B cell (primary cell): ENCODE measurements around the gene LGALS3. TPM values are rescaled to one million over a fixed set of nuclear protein-coding genes. Genes with fewer than 3 reads are reported as not detected.

ENCODE experiments used
- ATAC-seq: fragments of 200-7000 bp; cut with Tn5 transposase; one replicate; pipeline ENCODE4 v1.10.0; 2021; ENCODE audit warnings: low read depth, mild to moderate bottlenecking, moderate number of reproducible peaks, moderate library complexity
- CTCF ChIA-PET: fragments of 350-600 bp; sonication (Branson Sonifier 250); formaldehyde crosslinking; loops from one replicate; lab custom pipeline; 2021; ENCODE audit warnings: antibody characterized with exemption, inconsistent platforms; lab: Charles Lee
- POLR2A ChIA-PET: fragments of 350-600 bp; sonication (Branson Sonifier 250); formaldehyde crosslinking; loops from one replicate; lab custom pipeline; 2021; ENCODE audit warnings: antibody characterized with exemption; lab: Charles Lee
- DNase-seq: peaks from one replicate; pipeline ENCODE4 v3.0.0; 2013
- H2AFZ ChIP-seq: 2 replicates; pipeline ENCODE4 v1.6.1; 2012; ENCODE audit warnings: mild to moderate bottlenecking, low read depth, low read length; ENCODE audit not compliant: insufficient read depth, poor library complexity, severe bottlenecking
- H3K27ac ChIP-seq, 2 donors: 1 replicate in 1 of 2; 2 replicates in 1 of 2; pipeline ENCODE4 v1.5.1; 2012 to 2013; ENCODE audit warnings: low read length in 2 of 2, mild to moderate bottlenecking in 2 of 2, moderate library complexity in 1 of 2
- H3K27me3 ChIP-seq, 4 experiments: fragments of 200-600 bp in 1 of 4; sonication (generic) in 1 of 4; replicated peaks in 1 of 4; 1 replicate in 2 of 4; 2 replicates in 2 of 4; pipeline versions ENCODE4 v1.6.1 to v1.7.0; 2013 to 2016; ENCODE audit warnings: low read length in 3 of 4, mild to moderate bottlenecking in 2 of 4, mixed read lengths in 1 of 4, moderate library complexity in 1 of 4; ENCODE audit not compliant: insufficient read depth in 4 of 4, control insufficient read depth in 3 of 4; ENCODE audit errors: control extremely low read depth in 1 of 4
- H3K36me3 ChIP-seq, 2 experiments: replicated peaks in 1 of 2; 1 replicate in 1 of 2; 2 replicates in 1 of 2; pipeline versions ENCODE4 v1.6.1 to v1.7.1; 2013; ENCODE audit warnings: low read length in 1 of 2; ENCODE audit not compliant: insufficient read depth in 2 of 2, control insufficient read depth in 1 of 2; ENCODE audit errors: control extremely low read depth in 1 of 2, extremely low read depth in 1 of 2
- H3K4me1 ChIP-seq, 2 donors: fragments of 200-600 bp in 1 of 2; sonication (generic) in 1 of 2; 1 replicate in 1 of 2; 2 replicates in 1 of 2; pipeline versions ENCODE4 v1.5.1 to v1.6.1; 2013 to 2017; ENCODE audit warnings: low read length in 2 of 2; ENCODE audit not compliant: control insufficient read depth in 2 of 2, insufficient read depth in 2 of 2
- H3K4me2 ChIP-seq: replicated peaks from 2 replicates; pipeline ENCODE3; 2012; ENCODE audit warnings: mild to moderate bottlenecking, low read depth, low read length; ENCODE audit not compliant: poor library complexity, severe bottlenecking
- H3K4me3 ChIP-seq, 5 experiments: fragments of 200-600 bp in 1 of 5; sonication (generic) in 1 of 5; 1 replicate in 3 of 5; 2 replicates in 2 of 5; pipeline versions ENCODE4 v1.5.1 to v1.7.0; 2011 to 2016; ENCODE audit warnings: low read length in 4 of 5, mild to moderate bottlenecking in 4 of 5, low read depth in 2 of 5, control low read depth in 1 of 5, moderate library complexity in 1 of 5; ENCODE audit not compliant: insufficient read depth in 1 of 5; ENCODE audit errors: control extremely low read depth in 1 of 5, extremely low read depth in 1 of 5
- H3K79me2 ChIP-seq: fragments of 200-600 bp; sonication (generic); one replicate; pipeline ENCODE4 v1.6.0; 2016; ENCODE audit warnings: low read length; ENCODE audit not compliant: control insufficient read depth, insufficient read depth
- H3K9ac ChIP-seq: fragments of 200-600 bp; sonication (generic); 2 replicates; pipeline ENCODE4 v1.6.1; 2017; ENCODE audit warnings: mild to moderate bottlenecking, low read length, moderate library complexity
- H3K9me3 ChIP-seq, 3 donors: one replicate each; pipeline versions ENCODE4 v1.6.1 to v1.7.1; 2013; ENCODE audit warnings: low read length in 2 of 3; ENCODE audit not compliant: control insufficient read depth in 2 of 3, insufficient read depth in 1 of 3; ENCODE audit errors: control extremely low read depth in 1 of 3
- H4K20me1 ChIP-seq: 2 replicates; pipeline ENCODE4 v1.6.0; 2012; ENCODE audit warnings: mild to moderate bottlenecking, low read length; ENCODE audit not compliant: insufficient read depth, control insufficient read depth, poor library complexity, severe bottlenecking
- H3K27ac Mint-ChIP-seq: one replicate; pipeline ENCODE4 v1.8.0; 2021; ENCODE audit warnings: mixed read lengths
- H3K27me3 Mint-ChIP-seq: one replicate; pipeline ENCODE4 v1.8.0; 2021; ENCODE audit warnings: mixed read lengths
- H3K4me1 Mint-ChIP-seq: one replicate; pipeline ENCODE4 v1.8.0; 2021; ENCODE audit warnings: mixed read lengths
- H3K4me3 Mint-ChIP-seq: one replicate; pipeline ENCODE4 v1.8.0; 2021; ENCODE audit warnings: mixed read lengths
- H3K9me3 Mint-ChIP-seq: one replicate; pipeline ENCODE4 v1.8.0; 2022; ENCODE audit warnings: mixed read lengths; ENCODE audit not compliant: insufficient read depth
- EZH2 ChIP-seq: IDR thresholded peaks from 2 replicates; pipeline ENCODE4 v1.6.1; 2012; ENCODE audit warnings: borderline replicate concordance, low read depth, mild to moderate bottlenecking, moderate library complexity, low read length; ENCODE audit not compliant: insufficient read depth, poor library complexity, severe bottlenecking
- WGBS: methylation state at CpG from one replicate; pipeline ENCODE4 v1.1.5; 2013; ENCODE audit warnings: missing lambda C conversion rate; ENCODE audit not compliant: insufficient coverage; 5-methylcytosine and 5-hydroxymethylcytosine counted together
- intact Hi-C: fragments of 100-400 bp; cut with micrococcal nuclease; formaldehyde crosslinking; loops from one replicate; pipeline ENCODE4 v1.10.0; 2022
- polyA plus RNA-seq: library from polyadenylated mRNA; depleted of rRNA; stranded (reverse); fragments of >200 nt; gene quantifications from 2 replicates; pipeline ENCODE4 v1.2.3, GENCODE V29; 2012
- total RNA-seq, 2 donors: library from RNA; stranded (reverse); fragments of 120-200 nt in 1 of 2; gene quantifications; 1 replicate in 1 of 2; 2 replicates in 1 of 2; pipeline versions ENCODE4 v1.2.3 to v1.2.4, GENCODE V29; 2013 to 2022
- TF ChIP-seq, protein P1 (sequence below): fragments of 200-600 bp; IDR thresholded peaks from one replicate; pipeline ENCODE4 v1.8.0; 2022; ENCODE audit warnings: antibody characterized with exemption, mild to moderate bottlenecking

LGALS3 gene
- total and polyA plus RNA-seq, 2 donors (not counting 1 experiment from before 2014, with no cell fraction given), result 7.0 to 21.1 TPM

DNA sequence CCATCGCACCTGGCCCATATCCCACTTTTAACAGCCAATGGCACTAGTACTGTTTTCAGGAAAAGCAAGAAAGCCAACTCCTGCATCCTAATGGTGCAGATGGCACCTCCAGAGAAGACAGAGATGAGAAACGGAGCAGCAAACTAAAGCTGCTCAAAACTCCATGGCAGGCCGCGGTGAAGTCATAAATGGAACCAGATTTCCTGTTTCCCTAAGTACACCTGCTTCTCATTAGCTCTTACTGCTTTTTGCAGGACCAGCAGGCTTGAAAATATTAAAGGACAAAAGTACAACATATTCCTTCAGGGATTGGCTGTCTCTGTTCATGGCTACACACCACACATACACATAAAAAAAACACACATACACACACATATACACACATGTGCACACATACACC lies 36.7 kb upstream of the LGALS3 start:
- Histone ChIP-seq H3K27me3 (no peaks in the 10 kb centered on the region), H4K20me1 (no peaks in the 10 kb centered on the region), H2AFZ (no peak overlapping the region), H3K79me2 (no peaks in the 10 kb centered on the region), H3K9ac (no peak overlapping the region), H3K36me3 (no peaks in the 10 kb centered on the region), H3K27ac (no peak overlapping the region), H3K4me2 (no peak overlapping the region), H3K4me3 (no peak overlapping the region), H3K4me1 (peaks cover 0 to under 1% of the 10 kb centered on the region in 2 donors), H3K9me3 (no peaks in the 10 kb centered on the region)
- 89% methylated on average over 3 of the region's 4 CpGs for WGBS
- Mint-ChIP-seq H3K4me3 (no peak overlapping the region), H3K4me1 (peaks cover 6% of the 10 kb centered on the region), H3K27ac (no peak overlapping the region), H3K27me3 (no peaks in the 10 kb centered on the region), H3K9me3 (no peaks in the 10 kb centered on the region)
- ChIA-PET POLR2A (interaction anchor here (1.6 kb wide), 1 partner anchor 10 kb away, joined by 4 read pairs; no protein-coding TSS in a partner anchor), CTCF (interaction anchor here (0.7 to 3.8 kb wide), 5 partner anchors 10 to 68 kb away, joined by 3 to 29 read pairs (median 8); partner anchors contain the start of gene MAPK1IP1L)
- intact Hi-C loops, result no loop called here
- DNase-seq, result no peak
- no peak for ATAC-seq
- TF ChIP-seq, protein P1, sequence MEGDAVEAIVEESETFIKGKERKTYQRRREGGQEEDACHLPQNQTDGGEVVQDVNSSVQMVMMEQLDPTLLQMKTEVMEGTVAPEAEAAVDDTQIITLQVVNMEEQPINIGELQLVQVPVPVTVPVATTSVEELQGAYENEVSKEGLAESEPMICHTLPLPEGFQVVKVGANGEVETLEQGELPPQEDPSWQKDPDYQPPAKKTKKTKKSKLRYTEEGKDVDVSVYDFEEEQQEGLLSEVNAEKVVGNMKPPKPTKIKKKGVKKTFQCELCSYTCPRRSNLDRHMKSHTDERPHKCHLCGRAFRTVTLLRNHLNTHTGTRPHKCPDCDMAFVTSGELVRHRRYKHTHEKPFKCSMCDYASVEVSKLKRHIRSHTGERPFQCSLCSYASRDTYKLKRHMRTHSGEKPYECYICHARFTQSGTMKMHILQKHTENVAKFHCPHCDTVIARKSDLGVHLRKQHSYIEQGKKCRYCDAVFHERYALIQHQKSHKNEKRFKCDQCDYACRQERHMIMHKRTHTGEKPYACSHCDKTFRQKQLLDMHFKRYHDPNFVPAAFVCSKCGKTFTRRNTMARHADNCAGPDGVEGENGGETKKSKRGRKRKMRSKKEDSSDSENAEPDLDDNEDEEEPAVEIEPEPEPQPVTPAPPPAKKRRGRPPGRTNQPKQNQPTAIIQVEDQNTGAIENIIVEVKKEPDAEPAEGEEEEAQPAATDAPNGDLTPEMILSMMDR, result no peak

DNA sequence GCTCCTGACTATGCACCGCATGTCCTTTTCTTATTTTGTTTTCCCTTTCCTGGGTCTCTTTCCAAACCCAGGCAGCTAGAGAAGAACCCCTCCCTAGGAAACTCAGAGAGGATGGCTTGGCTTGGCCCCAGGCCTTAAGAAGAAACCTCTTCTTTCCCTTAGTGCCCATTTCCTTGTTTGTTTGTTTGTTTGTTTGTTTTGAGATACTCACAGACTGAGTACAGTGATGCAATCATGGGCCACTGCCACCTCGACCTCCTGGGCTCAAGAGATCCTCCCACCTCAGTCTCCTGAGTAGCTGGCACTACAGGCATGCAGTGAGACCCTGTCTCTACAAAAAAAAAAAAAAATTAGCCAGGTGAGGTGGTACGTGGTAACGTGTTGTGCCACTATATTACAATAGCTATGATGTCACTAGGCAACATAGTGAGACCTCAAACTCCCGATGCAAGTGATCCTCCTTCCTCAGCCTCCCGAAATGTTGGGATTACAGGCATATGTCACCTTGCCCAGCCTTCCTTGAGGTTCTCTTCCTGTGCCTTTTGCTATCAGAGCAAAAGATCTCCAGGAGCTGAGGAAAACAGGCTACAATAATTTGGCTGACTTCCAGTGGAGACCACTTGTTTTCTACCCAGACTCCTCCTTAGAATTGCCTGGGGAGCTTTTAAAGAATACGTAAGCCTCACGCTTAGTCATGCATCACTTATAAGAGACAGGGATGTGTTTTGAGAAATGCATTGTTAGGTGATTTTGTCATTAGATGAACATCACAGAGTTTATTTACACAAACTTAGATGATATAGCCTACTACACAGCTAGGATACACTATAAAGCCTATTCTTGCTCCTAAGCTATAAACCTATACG lies 34.5 kb upstream of the LGALS3 start:
- Histone ChIP-seq H3K9ac (no peak overlapping the region), H3K4me2 (no peak overlapping the region), H4K20me1 (no peaks in the 10 kb centered on the region), H3K9me3 (no peaks in the 10 kb centered on the region), H3K79me2 (no peaks in the 10 kb centered on the region), H2AFZ (no peak overlapping the region), H3K27me3 (no peaks in the 10 kb centered on the region), H3K4me3 (no peak overlapping the region), H3K27ac (no peak overlapping the region), H3K36me3 (no peaks in the 10 kb centered on the region), H3K4me1 (peaks cover 14 to 19% of the 10 kb centered on the region in 2 donors)
- Mint-ChIP-seq H3K4me3 (no peak overlapping the region), H3K27me3 (no peaks in the 10 kb centered on the region), H3K9me3 (no peaks in the 10 kb centered on the region), H3K4me1 (peaks cover 18% of the 10 kb centered on the region), H3K27ac (no peak overlapping the region)
- 96% methylated on average over 5 of the region's 9 CpGs for WGBS
- intact Hi-C loops, result no loop called here
- ChIA-PET CTCF (interaction anchor here (1.1 to 2.5 kb wide), 3 partner anchors 8 to 43 kb away, joined by 5 to 8 read pairs (median 5); partner anchors contain the start of gene MAPK1IP1L), POLR2A (no interaction called here)
- TF ChIP-seq EZH2, result no peak
- TF ChIP-seq, protein P1, result no peak
- ATAC-seq, result no peak
- DNase-seq, result no peak
